Measurements from ENCODE around the gene NPR3. TPM values are rescaled to one million over a fixed set of nuclear protein-coding genes. Genes with fewer than 3 reads are reported as not detected.

Gene NPR3
- total RNA-seq, 2 experiments from 2014 or later: 0.05 to 0.16 TPM

DNA sequence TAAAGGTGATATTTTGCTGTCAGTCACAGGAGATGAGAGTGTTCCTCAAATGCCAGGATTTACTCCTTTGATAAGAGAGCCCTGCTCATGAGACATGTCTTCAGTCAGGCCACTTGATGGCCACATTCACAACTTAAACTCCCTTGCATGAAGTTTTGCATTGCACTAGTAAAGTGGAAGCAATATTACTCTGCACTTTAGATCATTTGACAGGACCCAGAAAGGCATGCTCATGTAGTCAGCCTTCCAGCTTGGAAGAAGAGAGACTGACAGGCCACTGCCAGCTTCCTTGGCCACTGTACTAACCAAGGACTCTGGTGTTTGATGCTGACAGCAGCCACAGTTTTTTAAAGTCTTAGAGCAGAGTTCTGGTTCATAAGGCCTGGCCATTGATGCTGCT lies 42.6 kb downstream of the NPR3 start:
- intact Hi-C loops (cut with micrococcal nuclease): no loop called here
- TF ChIP-seq, protein P1, sequence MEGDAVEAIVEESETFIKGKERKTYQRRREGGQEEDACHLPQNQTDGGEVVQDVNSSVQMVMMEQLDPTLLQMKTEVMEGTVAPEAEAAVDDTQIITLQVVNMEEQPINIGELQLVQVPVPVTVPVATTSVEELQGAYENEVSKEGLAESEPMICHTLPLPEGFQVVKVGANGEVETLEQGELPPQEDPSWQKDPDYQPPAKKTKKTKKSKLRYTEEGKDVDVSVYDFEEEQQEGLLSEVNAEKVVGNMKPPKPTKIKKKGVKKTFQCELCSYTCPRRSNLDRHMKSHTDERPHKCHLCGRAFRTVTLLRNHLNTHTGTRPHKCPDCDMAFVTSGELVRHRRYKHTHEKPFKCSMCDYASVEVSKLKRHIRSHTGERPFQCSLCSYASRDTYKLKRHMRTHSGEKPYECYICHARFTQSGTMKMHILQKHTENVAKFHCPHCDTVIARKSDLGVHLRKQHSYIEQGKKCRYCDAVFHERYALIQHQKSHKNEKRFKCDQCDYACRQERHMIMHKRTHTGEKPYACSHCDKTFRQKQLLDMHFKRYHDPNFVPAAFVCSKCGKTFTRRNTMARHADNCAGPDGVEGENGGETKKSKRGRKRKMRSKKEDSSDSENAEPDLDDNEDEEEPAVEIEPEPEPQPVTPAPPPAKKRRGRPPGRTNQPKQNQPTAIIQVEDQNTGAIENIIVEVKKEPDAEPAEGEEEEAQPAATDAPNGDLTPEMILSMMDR (IDR thresholded peaks at IDR 0.05): no peak
- ATAC-seq (no peak), DNase-seq (no peak)
- Mint-ChIP-seq H3K4me1 (ENCODE audit: low read depth) (no peaks in the 10 kb centered on the region), H3K27me3 (no peaks in the 10 kb centered on the region), H3K4me3 (no peak overlapping the region), H3K36me3 (ENCODE audit: low read depth) (no peaks in the 10 kb centered on the region), H3K27ac (no peak overlapping the region), H3K9me3 (peaks cover 2% of the 10 kb centered on the region)
- POLR2A ChIA-PET: no interaction called here
- CTCF ChIA-PET: interaction anchor here (1.1 kb wide), 1 partner anchor 14 kb away, joined by 3 read pairs; no protein-coding TSS in a partner anchor

GRCh38 chr5:32754284-32754683 lies 43.2 kb downstream of the NPR3 start:
- TF ChIP-seq, protein P1 (IDR thresholded peaks at IDR 0.05): no peak
- peaks cover 2% of the 10 kb centered on the region for H3K9me3 Mint-ChIP-seq
- no peaks in the 10 kb centered on the region for H3K36me3 Mint-ChIP-seq (ENCODE audit: low read depth)
- H3K27me3 Mint-ChIP-seq: no peaks in the 10 kb centered on the region
- ATAC-seq: no peak
- no peak overlapping the region for H3K27ac Mint-ChIP-seq
- no peak for DNase-seq
- POLR2A ChIA-PET: no interaction called here
- no peak overlapping the region for H3K4me3 Mint-ChIP-seq
- intact Hi-C loops (cut with micrococcal nuclease): no loop called here
- no peaks in the 10 kb centered on the region for H3K4me1 Mint-ChIP-seq (ENCODE audit: low read depth)
- CTCF ChIA-PET: no interaction called here

- H3K9me3 Mint-ChIP-seq: no peaks in the 10 kb centered on the region
- H3K36me3 Mint-ChIP-seq (ENCODE audit: low read depth): no peaks in the 10 kb centered on the region
- ATAC-seq (no peak), DNase-seq (no peak)
- POLR2A ChIA-PET: no interaction called here
- no peak overlapping the region for H3K27ac Mint-ChIP-seq
- H3K27me3 Mint-ChIP-seq: no peaks in the 10 kb centered on the region
- H3K4me1 Mint-ChIP-seq (ENCODE audit: low read depth): no peaks in the 10 kb centered on the region
- H3K4me3 Mint-ChIP-seq: no peak overlapping the region
- TF ChIP-seq, protein P1 (IDR thresholded peaks at IDR 0.05): no peak
- CTCF ChIA-PET: interaction anchor here (0.6 kb wide), 1 partner anchor 538 kb away, joined by 3 read pairs; no protein-coding TSS in a partner anchor
- intact Hi-C loops (cut with micrococcal nuclease): no loop called here
Measured at GRCh38 chr5:32760091-32760509, 49.0 kb downstream of the NPR3 start.

DNA sequence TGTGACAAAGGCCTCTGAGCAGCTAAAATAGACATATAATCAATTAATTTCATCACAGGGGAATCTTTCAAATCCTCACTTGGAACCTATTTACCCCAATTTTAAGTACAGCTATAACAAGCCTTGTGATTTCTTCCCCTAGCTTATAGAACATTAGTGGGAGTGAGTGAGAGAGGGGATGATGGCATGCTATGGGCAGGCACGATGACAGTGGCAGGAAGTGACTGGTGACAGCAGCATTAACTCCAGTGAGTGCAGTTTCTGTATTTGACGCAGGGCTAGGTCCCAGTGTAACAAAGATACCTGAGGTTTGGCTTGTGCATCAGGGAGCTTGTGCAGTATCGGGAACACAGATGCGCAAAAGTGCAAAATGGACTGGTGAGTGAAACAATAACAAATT lies 54.1 kb downstream of the NPR3 start:
- no peaks in the 10 kb centered on the region for H3K27me3 Mint-ChIP-seq
- CTCF ChIA-PET: interaction anchor here (1.6 kb wide), 1 partner anchor 41 kb away, joined by 4 read pairs; no protein-coding TSS in a partner anchor
- ATAC-seq: no peak
- DNase-seq: no peak
- TF ChIP-seq, protein P1 (IDR thresholded peaks at IDR 0.05): no peak
- intact Hi-C loops (cut with micrococcal nuclease): no loop called here
- H3K27ac Mint-ChIP-seq: no peak overlapping the region
- no peak overlapping the region for H3K4me3 Mint-ChIP-seq
- H3K36me3 Mint-ChIP-seq (ENCODE audit: low read depth): no peaks in the 10 kb centered on the region
- POLR2A ChIA-PET: no interaction called here
- no peaks in the 10 kb centered on the region for H3K9me3 Mint-ChIP-seq
- no peaks in the 10 kb centered on the region for H3K4me1 Mint-ChIP-seq (ENCODE audit: low read depth)

- no peaks in the 10 kb centered on the region for H3K27me3 Mint-ChIP-seq
- intact Hi-C loops (cut with micrococcal nuclease): no loop called here
- H3K36me3 Mint-ChIP-seq (ENCODE audit: low read depth): no peaks in the 10 kb centered on the region
- H3K4me1 Mint-ChIP-seq (ENCODE audit: low read depth): no peaks in the 10 kb centered on the region
- no peaks in the 10 kb centered on the region for H3K9me3 Mint-ChIP-seq
- H3K27ac Mint-ChIP-seq: no peak overlapping the region
- ChIA-PET POLR2A (interaction anchor here (0.7 kb wide), 1 partner anchor 29 kb away, joined by 3 read pairs; no protein-coding TSS in a partner anchor), CTCF (interaction anchor here (1.3 kb wide), 1 partner anchor 15 kb away, joined by 3 read pairs; no protein-coding TSS in a partner anchor)
- TF ChIP-seq, protein P1 (IDR thresholded peaks at IDR 0.05): no peak
- no peak overlapping the region for H3K4me3 Mint-ChIP-seq
- ATAC-seq (no peak), DNase-seq (no peak)
Measured at GRCh38 chr5:32767948-32768467, 56.9 kb downstream of the NPR3 start.
